ENCODE measurements around the gene SLC24A3.
"Not testable (repeated sequence)": the region's sequence is repeated elsewhere in the genome, so short reads cannot be mapped to it uniquely, and the experiment has no call there.

The SLC24A3 gene

DNA sequence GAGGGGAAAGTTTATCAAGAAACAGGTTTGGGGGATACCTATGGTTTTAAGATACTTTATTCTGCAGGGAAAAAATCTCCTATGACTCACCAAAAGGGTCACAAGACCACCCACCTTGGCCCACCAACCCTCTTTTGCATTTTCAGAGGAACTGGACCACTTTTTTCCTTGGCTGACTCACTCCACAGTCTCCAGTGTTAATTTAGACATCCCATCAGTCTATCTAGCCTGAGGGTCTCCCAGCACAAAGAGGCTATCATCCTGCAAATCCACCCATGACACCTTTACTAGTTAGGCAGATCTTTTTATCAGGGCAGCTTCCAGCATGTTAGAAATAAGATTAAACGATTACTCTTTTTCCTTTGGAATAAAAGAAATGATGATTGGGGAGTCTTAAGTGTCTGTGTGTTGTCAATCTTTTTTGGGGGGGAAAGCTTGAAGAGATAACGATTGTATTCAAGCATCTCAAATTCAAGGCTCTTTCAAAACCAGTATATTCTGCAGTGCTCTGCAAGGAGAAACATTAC, 407.5 kb downstream of the SLC24A3 start:
- DNase-seq (ENCODE audit: low read depth in 2 of 3, low spot score in 1 of 3): no peak

DNA sequence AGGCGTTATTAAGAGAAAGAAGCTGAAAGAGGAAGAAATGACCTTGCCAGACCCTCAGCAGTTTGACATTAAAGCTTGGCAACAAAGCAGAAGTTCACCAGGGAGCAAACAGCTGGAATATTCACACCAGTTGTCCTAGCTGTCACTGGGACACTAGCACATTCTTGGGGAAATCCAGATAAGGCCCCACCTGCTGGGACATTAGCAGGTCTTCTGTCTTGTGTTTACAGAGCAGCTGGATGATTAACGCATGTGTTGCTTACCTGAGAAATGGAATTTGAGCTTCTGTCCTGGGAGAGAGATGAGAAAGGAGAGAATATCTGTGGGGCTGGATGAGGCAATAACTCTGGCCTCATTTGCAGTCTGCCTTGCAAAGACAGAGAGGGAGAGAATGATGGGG, 408.0 kb downstream of the SLC24A3 start:
- no peak for DNase-seq (ENCODE audit: low read depth in 2 of 3, low spot score in 1 of 3)

DNA sequence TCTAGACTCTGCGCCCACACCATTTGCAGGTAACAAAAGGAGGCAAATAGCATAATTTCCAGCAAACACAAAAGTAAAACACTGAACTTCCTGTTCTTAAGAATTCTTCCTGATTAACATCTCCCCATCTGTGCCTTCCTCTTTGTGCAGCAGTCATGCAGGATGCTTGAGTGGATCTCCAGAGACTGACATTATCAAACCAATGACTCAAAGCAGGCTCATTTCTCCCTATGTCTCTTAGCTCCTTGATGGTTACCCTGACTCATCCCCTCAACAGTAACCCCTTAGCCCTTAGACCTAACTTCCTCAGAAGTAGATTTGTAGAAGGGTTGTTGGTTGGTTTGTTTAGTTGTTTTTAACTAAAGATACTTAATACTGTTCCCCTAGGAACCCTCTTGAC, 408.6 kb downstream of the SLC24A3 start:
- DNase-seq (ENCODE audit: low read depth in 2 of 3, low spot score in 1 of 3): no peak

DNA sequence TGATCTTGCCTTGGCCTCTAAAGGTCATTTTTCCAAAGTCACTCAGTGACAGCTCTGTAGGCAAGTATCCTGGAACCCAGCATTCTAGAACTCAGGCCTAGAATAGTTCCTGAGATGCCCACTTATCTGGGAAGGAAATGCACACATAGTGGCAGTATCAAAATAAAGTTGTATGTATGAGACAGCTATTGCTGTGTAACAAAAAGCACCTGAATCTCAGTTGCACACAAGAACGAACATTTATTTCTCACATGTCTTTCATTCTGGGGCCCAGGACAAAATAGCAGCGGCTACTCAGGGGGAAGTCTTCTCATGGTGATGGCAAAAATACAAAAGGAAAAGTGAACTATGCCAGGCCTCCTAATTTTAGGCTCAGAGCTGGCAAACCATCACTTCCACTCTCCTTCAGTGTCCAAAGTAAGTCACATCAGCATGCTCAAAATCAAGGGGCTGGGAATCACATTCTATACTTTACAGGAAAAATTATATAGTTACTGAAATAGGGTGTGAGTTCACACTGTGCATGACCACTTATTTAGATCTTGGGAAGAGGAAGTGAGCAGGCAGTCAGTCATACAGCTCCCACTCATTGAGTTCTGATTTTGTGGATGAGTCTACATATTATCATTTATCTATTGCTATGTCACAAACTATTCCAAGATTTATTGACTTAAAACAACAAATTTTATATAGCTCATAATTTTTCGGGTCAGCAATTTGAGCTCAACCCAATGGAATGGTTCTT, 412.0 kb downstream of the SLC24A3 start:
- no peak for DNase-seq (ENCODE audit: low read depth in 2 of 3, low spot score in 1 of 3)

DNA sequence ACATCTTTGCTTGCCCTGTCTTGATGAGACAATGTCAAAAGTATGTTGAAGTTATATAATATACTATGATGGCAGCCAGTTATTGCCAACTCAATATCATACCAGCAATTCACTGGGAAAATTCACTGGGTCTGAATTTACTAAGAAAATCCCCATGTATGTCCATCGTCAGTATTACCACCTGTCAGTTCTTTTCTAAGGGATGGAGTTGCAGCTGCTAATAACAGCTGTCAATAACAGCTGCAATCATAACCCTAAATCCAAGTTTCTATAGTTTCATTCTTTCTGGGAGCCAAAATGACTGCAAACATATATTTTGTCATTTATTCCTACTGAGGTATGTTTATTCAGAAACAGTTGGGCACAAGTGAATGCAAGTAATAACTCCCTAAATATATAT, 413.0 kb downstream of the SLC24A3 start:
- DNase-seq (ENCODE audit: low read depth in 2 of 3, low spot score in 1 of 3): no peak

DNA sequence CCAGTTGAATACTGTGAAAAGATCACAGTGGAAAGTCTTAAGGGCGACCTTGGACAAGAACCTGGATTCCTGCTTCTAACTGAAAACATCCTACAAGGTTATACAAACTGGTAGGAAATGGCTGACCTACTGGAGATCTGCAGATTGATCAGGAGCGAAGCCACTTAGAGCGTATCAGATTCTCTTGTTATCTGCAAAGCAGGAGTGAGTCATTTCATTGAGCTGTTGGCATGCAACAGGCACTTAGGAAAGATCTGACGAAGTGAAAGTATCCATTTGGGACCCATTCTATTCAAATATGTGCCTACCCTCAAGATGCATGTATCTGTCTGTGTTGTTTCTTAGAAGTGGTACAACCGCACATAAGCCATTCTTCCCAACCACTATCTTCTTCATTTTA, 414.5 kb downstream of the SLC24A3 start:
- no peak for DNase-seq (ENCODE audit: low read depth in 2 of 3, low spot score in 1 of 3)

DNA sequence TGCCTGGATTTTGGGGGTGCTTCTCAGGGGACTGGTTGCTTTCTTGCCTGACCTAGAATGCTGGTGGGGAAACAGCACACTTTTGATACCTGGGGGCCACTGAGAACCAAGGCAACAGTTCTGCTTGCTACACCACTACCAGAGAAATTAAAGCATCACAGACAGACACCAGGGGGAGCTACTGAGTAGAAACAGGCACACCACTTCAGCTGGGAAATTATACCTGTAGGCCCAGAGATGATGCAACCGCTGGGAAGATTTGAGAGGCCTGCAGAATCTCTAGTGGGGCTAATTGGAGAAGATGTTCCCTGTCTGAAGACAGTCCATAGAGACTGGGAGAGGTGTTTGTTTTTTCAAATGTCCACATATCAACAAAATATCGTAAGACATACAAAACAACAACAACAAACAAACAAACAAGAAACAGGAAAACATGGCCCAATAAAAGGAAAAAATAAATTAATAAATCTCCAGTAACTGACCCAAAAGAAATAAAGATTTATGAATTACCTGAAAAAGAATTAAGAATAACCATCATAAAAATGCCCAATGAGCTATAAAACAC, 416.2 kb downstream of the SLC24A3 start:
- peak; percentile 16 to 70 (median 21) for DNase-seq (ENCODE audit: low read depth in 2 of 3, low spot score in 1 of 3)

DNA sequence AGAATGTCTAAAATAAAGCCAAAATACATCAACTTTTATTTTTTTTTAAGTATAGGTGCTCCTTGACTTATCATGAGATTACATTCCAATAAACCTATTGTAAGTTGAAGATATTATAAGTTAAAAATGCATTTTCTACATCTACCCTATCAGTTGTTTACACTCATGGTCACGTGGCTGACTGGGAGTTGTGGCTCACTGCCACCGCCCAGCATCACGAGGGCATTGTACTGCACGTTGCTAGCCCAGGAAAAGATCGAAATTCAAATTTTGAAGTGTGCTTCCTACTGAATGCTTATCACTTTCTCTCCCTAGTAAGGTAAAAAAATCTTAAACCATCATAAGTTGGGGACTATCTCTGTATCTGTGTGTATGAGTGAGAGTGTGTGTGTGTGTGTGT, 419.0 kb downstream of the SLC24A3 start:
- DNase-seq (ENCODE audit: low read depth in 2 of 3, low spot score in 1 of 3): no peak

DNA sequence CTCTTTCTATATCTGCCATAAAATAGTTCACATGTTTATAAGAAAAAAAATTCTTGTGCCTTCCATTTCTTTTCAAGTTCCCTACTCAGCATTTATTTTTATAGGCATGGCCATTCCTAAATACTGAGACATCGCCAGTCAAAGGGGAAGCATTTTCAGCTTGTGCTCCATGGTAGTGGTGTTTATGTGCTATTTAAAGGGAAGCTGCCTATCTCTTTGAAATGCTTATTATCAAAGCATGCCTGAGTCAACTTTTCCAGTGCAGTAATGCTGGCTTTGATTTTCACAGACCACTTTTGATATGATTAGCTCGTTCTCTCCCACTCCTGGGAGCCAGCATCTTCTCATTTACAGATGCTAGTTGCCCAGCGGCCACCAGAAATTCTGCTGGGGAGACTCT, 421.5 kb downstream of the SLC24A3 start:
- DNase-seq (ENCODE audit: low read depth in 2 of 3, low spot score in 1 of 3): no peak

DNA sequence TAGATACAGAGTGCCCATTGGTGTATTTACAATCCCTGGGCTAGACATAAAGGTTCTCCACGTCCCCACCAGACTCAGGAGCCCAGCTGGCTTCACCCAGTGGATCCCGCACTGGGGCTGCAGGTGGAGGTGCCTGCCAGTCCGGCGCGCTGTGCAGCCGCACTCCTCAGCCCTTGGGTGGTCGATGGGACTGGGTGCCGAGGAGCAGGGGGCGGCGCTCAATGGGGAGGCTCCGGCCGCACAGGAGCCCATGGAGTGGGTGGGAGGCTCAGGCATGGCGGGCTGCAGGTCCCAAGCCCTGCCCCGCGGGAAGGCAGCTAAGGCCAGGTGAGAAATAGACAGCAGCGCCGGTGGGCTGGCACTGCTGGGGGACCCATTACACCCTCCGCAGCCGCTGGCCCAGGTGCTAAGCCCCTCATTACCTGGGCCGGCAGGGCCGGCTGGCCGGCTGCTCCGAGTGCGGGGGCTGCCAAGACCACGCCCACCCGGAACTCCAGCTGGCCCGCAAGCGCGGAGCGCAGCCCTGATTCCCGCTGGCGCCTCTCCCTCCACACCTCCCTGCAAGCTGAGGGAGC, 427.1 kb downstream of the SLC24A3 start:
- not testable (repeated sequence) for DNase-seq (ENCODE audit: low read depth in 2 of 3, low spot score in 1 of 3)

DNA sequence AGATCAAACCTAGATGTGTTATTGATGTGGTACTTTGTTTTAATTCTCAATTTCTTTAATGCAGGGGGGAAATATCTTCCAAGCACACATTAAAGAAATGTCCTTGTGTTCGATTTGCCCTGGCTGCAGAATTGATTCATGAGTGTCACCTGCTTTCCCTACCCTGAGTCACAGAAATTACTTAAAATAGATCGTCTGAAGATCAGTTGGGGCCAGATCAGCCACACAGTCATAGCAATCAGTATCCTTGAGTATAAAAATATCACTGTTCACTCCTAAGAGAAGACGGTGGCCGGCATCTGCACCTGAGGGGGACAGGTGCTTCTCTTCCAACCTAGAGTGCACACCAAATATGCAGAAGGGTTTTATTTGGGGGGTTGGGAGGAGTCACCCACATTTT, 430.4 kb downstream of the SLC24A3 start:
- DNase-seq (ENCODE audit: low read depth in 2 of 3, low spot score in 1 of 3): no peak

DNA sequence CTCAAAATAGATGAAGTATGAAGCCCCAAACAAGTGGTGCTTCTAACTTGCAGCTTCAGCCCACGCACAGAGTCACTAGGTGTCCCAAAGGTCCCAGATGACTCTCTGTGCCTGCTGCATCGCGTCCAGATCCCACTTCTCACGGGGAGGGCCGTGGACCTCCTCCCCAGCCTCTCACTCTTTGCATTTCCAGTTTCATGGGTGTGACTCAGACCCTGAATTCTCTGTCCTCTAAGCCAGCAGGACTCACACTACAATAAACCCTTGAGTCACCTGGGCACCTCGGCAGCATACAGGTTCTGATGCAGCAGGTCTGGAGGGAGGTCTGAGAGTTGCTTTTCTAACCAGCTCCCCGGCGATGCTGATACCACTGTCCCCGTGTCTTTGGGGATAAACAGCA, 431.6 kb downstream of the SLC24A3 start:
- no peak for DNase-seq (ENCODE audit: low read depth in 2 of 3, low spot score in 1 of 3)

DNA sequence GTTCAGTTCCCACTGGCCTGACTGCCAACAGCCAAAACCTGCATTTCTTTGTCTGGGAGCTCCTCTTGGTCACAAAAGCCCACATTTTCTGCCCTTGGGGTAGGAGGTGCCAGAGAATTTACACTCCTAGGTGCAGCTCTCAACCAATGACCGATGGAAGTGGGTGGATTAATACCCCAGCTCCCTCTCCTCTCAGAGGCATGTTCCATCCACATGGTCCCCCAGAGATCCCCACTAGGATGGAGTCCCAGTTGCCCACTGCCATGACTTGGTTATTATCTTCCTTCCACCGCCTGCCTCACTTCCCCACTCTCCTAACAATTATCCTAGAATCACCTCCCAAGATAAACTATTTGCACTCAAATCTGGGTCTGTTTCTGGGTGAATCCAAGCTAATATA, 434.5 kb downstream of the SLC24A3 start:
- no peak for DNase-seq (ENCODE audit: low read depth in 2 of 3, low spot score in 1 of 3)

DNA sequence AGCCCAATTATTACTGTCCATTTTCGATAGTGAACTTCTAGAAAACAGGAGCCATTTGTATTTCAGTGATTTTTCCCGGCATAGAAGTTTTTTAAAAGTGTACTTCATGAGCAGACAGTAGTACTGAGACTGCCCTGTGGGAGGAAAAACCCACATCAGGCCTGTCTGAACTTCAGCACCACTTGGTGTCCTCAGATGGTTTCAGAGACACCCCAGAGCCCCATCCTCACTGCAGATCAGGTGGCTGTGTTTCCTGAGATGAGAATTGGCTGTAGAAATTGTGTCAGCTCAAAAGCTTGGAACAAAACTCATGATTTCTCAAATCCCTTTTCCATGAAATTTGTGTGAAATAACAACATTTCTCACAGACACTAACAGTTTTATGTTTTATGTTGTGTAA, 435.6 kb downstream of the SLC24A3 start:
- DNase-seq (ENCODE audit: low read depth in 2 of 3, low spot score in 1 of 3): no peak

DNA sequence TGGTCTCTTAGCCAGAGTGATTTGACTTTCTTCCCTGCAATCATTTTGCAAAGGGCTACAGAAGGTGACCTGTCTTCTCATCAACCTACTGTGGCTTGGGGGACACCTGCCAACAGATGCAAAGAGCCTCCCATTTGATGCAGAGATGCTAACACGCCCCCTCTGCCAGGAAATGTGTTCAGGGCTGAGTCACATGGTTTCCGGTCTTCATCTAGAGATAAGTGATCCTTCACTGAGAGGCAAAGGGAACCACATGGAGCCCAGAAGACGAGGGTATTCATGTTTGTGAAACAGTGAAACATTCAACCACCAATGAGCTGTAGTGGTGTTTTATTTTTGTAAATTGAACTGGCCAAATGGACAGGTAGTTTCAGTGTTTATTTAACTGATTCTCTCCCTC, 436.6 kb downstream of the SLC24A3 start:
- no peak for DNase-seq (ENCODE audit: low read depth in 2 of 3, low spot score in 1 of 3)

DNA sequence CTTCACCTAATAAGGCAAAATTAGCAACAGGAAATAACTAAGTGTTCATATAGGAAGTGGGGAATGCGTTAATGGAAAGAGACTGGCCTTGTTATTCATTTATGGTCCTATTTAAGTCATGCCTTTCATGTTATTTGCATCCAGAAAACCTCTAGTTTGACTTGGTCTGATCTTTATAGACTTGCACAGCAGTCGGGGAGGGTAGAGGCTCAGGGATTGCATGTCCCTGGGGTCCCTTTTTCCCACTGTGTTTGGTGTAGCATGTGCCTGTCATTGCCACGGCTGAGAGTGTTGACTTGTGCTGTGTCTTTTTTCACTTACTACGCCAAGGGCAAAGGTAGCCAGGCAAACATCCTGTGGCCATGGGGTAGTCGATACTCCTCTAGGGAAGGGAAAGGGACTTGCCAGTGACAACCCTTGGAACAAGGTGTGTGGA, 440.2 kb downstream of the SLC24A3 start:
- no peak for DNase-seq (ENCODE audit: low read depth in 2 of 3, low spot score in 1 of 3)

DNA sequence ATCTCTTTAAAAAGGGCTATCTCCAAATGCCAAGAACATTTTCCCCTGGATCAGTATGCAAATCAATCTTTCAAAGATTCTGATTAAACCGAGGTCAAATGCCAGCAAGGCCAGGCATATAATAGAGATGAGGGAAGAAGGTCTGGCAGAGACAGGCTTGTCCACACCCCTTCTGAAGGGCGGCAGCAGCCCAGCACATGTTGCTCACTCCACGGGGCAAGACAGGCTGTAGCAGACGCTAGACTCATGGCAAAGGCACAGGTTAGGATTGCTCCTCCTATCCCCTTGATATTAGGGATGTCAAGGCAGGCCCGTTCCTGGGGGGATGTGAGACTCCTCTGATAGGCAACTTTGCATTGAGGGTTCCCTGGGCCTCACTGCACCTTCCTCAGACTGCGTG, 440.9 kb downstream of the SLC24A3 start:
- DNase-seq (ENCODE audit: low read depth in 2 of 3, low spot score in 1 of 3): no peak

DNA sequence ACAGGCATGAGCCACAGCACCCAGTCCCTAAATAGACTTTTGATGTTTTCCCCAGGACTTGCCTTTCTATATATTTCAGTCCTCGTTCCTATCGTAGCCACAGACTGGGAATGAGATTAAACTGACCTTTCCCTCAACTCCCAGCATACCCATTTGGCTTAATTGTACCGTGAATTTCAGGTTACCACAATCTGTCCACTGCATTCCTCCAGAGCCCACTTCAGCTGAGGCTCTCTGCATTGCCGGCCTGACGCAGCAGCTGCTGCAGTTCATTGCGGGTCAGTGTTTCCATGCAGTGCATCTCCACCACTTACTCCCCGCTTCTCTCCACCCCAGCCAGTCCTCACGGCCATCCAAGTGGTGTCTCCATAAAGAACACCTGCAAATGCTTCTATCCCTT, 442.5 kb downstream of the SLC24A3 start:
- no peak for DNase-seq (ENCODE audit: low read depth in 2 of 3, low spot score in 1 of 3)

DNA sequence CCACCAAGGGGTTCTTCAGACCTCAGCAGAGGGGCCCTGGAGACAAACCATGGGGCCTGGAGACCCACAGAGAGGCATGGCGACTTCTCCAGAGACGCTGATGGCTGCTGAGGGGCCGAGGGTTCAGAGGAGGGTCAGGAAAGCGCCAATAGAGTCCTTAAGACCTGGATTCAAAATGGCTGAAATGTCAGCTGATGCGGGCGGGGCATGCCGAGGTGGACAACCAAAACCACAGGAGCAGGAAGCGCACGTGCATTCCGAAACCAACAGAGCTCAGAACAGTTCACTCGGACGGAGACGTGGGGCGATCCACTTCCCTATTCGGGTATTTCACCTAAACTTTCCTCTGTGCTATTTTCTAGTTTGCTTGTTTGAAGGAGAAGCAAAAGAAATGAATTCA, 445.7 kb downstream of the SLC24A3 start:
- DNase-seq (ENCODE audit: low read depth in 2 of 3, low spot score in 1 of 3): no peak

DNA sequence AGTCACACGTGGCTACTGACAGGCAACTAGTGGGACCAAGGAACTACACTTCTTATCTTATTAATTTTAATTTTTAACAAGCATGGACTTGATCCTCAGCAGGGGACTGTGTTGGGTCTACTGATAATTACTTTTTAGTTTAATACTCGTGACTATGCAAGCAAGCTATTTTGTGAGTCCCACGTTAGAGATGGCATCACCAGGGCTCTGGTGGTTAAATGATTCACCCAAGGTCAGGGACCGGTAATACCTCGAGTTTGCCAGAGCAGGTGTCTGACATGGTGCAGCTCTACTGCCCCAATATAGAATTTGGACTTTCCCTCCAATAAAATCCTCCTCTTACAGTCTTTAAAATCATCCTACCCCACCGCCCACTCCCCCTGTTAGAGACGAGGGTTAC, 447.0 kb downstream of the SLC24A3 start:
- DNase-seq (ENCODE audit: low read depth in 2 of 3, low spot score in 1 of 3): no peak

DNA sequence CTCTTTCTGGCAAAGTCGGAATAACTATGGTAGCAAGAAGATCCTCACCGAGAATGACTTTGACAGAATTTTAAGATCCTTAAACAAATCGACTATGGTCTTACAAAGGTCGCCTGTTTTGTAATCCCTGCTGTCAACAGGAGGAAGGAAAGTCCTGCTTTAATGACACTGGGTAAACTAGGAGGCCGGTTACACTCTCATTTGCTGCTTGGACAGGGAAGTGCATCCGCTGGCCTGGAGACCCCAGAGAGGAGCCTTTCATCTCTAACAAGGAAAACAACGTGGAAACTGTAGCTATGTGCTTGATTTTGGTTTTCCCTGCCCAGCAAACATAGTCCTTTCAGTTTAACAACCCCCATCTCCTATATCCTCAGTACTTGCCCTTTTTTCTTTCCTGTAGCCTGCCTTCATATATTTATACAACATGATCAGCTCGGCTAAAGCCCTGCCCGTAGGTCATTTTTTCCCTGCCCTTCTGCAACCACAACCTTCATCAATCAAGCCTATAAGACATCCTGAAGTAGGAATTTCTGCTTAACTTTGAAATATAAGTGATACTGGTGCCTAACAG, 448.5 kb downstream of the SLC24A3 start:
- no peak for DNase-seq (ENCODE audit: low read depth in 2 of 3, low spot score in 1 of 3)

Data from stimulated activated CD4-positive, alpha-beta T cell treated with anti-CD3 and anti-CD28 coated beads, Interleukin-12 subunit alpha, Interleukin-12 subunit beta, amount 100 ng/mL, for 48 hours (primary cell).